Mesenchymal stem cell (in vitro differentiated cells and primary cell): ENCODE measurements around the gene PRF1.

Experiments
- DNase-seq: peaks from one replicate; pipeline ENCODE4 v3.0.0-alpha.2; 2013
- H2AFZ ChIP-seq: one replicate; pipeline ENCODE4 v1.6.1; 2013; ENCODE audit warnings: low read depth, mild to moderate bottlenecking, control low read depth, inconsistent platforms, low read length, moderate library complexity
- H2AK5ac ChIP-seq: 2 replicates; pipeline ENCODE4 v1.6.1; 2013; ENCODE audit warnings: low read length, moderate library complexity, mild to moderate bottlenecking, inconsistent platforms; ENCODE audit not compliant: severe bottlenecking
- H2BK120ac ChIP-seq: one replicate; pipeline ENCODE4 v1.6.1; 2013; ENCODE audit warnings: low read depth, mild to moderate bottlenecking, inconsistent platforms, low read length, moderate library complexity
- H2BK12ac ChIP-seq, 2 experiments: one replicate each; pipeline ENCODE4 v1.6.1; 2013; ENCODE audit warnings: inconsistent platforms in 2 of 2, low read length in 2 of 2, mild to moderate bottlenecking in 2 of 2, moderate library complexity in 2 of 2, control low read depth in 1 of 2
- H2BK15ac ChIP-seq: one replicate; pipeline ENCODE4 v1.6.1; 2013; ENCODE audit warnings: mild to moderate bottlenecking, low read depth, inconsistent platforms; ENCODE audit not compliant: poor library complexity, severe bottlenecking
- H2BK5ac ChIP-seq: 2 replicates; pipeline ENCODE4 v1.6.1; 2013; ENCODE audit warnings: low read depth, mild to moderate bottlenecking, low read length, control low read depth, inconsistent platforms; ENCODE audit not compliant: poor library complexity, severe bottlenecking
- H3K14ac ChIP-seq, 2 experiments: one replicate each; pipeline ENCODE4 v1.6.1; 2013; ENCODE audit warnings: inconsistent platforms in 2 of 2, low read length in 2 of 2, control low read depth in 1 of 2, mild to moderate bottlenecking in 1 of 2, moderate library complexity in 1 of 2
- H3K18ac ChIP-seq, 2 experiments: one replicate each; pipeline ENCODE4 v1.6.1; 2013; ENCODE audit warnings: inconsistent platforms in 2 of 2, low read length in 2 of 2, control low read depth in 1 of 2, low read depth in 1 of 2, mild to moderate bottlenecking in 1 of 2
- H3K23ac ChIP-seq, 2 experiments: one replicate each; pipeline ENCODE4 v1.6.1; 2013; ENCODE audit warnings: inconsistent platforms in 2 of 2, low read length in 2 of 2, mild to moderate bottlenecking in 2 of 2, moderate library complexity in 2 of 2, control low read depth in 1 of 2
- H3K27ac ChIP-seq: 2 replicates; pipeline ENCODE4 v1.5.1; 2013; ENCODE audit warnings: mild to moderate bottlenecking, moderate library complexity, low read length, control low read depth, inconsistent platforms; ENCODE audit not compliant: poor library complexity, severe bottlenecking
- H3K27me3 ChIP-seq, 2 experiments: 2 replicates each; pipeline versions ENCODE4 v1.6.1 to v1.7.0; 2013; ENCODE audit warnings: low read length in 2 of 2, mild to moderate bottlenecking in 2 of 2, moderate library complexity in 2 of 2, control low read depth in 1 of 2, inconsistent platforms in 1 of 2; ENCODE audit not compliant: control insufficient read depth in 1 of 2, insufficient read depth in 1 of 2
- H3K36me3 ChIP-seq, 2 experiments: 2 replicates each; pipeline versions ENCODE4 v1.6.1 to v1.7.0; 2013; ENCODE audit warnings: low read length in 2 of 2, control low read depth in 1 of 2, inconsistent platforms in 1 of 2, low read depth in 1 of 2, mild to moderate bottlenecking in 1 of 2; ENCODE audit not compliant: insufficient read depth in 2 of 2, control insufficient read depth in 1 of 2
- H3K4ac ChIP-seq, 2 experiments: one replicate each; pipeline ENCODE4 v1.6.1; 2013; ENCODE audit warnings: inconsistent platforms in 2 of 2, low read length in 2 of 2, mild to moderate bottlenecking in 2 of 2, moderate library complexity in 2 of 2, control low read depth in 1 of 2, low read depth in 1 of 2
- H3K4me1 ChIP-seq: 2 replicates; pipeline ENCODE4 v1.6.1; 2013; ENCODE audit warnings: low read depth, low read length, control low read depth; ENCODE audit not compliant: control insufficient read depth, insufficient read depth
- H3K4me2 ChIP-seq: 2 replicates; pipeline ENCODE4 v1.6.1; 2013; ENCODE audit warnings: low read length, mild to moderate bottlenecking, inconsistent platforms; ENCODE audit not compliant: poor library complexity, severe bottlenecking
- H3K4me3 ChIP-seq, 2 experiments: 2 replicates each; pipeline versions ENCODE4 v1.5.1 to v1.7.0; 2013; ENCODE audit warnings: low read length in 2 of 2, mild to moderate bottlenecking in 2 of 2, control low read depth in 1 of 2, low read depth in 1 of 2; ENCODE audit not compliant: insufficient read depth in 1 of 2
- H3K79me1 ChIP-seq: replicated peaks from 2 replicates; pipeline ENCODE4 v1.6.1; 2013; ENCODE audit warnings: mild to moderate bottlenecking, control low read depth, low read length, inconsistent platforms; ENCODE audit not compliant: poor library complexity, severe bottlenecking
- H3K9ac ChIP-seq: 2 replicates; pipeline ENCODE4 v1.7.0; 2013; ENCODE audit warnings: mild to moderate bottlenecking, low read length, moderate library complexity
- H3K9me3 ChIP-seq: 2 replicates; pipeline ENCODE4 v1.7.0; 2013; ENCODE audit warnings: mild to moderate bottlenecking, low read length; ENCODE audit not compliant: control insufficient read depth
- H4K8ac ChIP-seq: one replicate; pipeline ENCODE4 v1.6.1; 2013; ENCODE audit warnings: inconsistent platforms, mild to moderate bottlenecking, low read length, moderate library complexity
- H4K91ac ChIP-seq: one replicate; pipeline ENCODE4 v1.6.1; 2013; ENCODE audit warnings: mild to moderate bottlenecking, low read length, inconsistent platforms
- WGBS: methylation state at CpG from one replicate; pipeline ENCODE4 v1.1.7; 2013; ENCODE audit warnings: mixed read lengths; 5-methylcytosine and 5-hydroxymethylcytosine counted together

Gene PRF1

GRCh38 chr10:70600512-70601395 lies 1.8 kb downstream of the PRF1 start:
- no peak for DNase-seq

GRCh38 chr10:70599791-70600190 lies 2.8 kb downstream of the PRF1 start:
- 88% methylated on average over 4 of the region's 4 CpGs for WGBS
- no peak overlapping the region for H2AK5ac ChIP-seq
- H3K79me1 ChIP-seq: no peaks in the 10 kb centered on the region
- H3K4me1 ChIP-seq: peaks cover 3% of the 10 kb centered on the region
- H3K23ac ChIP-seq: no peak overlapping the region
- no peak overlapping the region for H2BK12ac ChIP-seq
- H2AFZ ChIP-seq: no peak overlapping the region
- H3K27ac ChIP-seq: no peak overlapping the region
- H3K9me3 ChIP-seq: no peaks in the 10 kb centered on the region
- no peak overlapping the region for H3K4ac ChIP-seq
- no peak overlapping the region for H3K9ac ChIP-seq
- no peak overlapping the region for H3K14ac ChIP-seq
- no peak overlapping the region for H2BK15ac ChIP-seq
- no peak overlapping the region for H3K4me3 ChIP-seq
- H3K18ac ChIP-seq: no peak overlapping the region
- peaks cover 0 to 15% of the 10 kb centered on the region in 2 experiments for H3K27me3 ChIP-seq
- no peak overlapping the region for H2BK5ac ChIP-seq
- H3K4me2 ChIP-seq: no peak overlapping the region
- no peak overlapping the region for H4K91ac ChIP-seq
- H4K8ac ChIP-seq: no peak overlapping the region
- H3K36me3 ChIP-seq: peaks cover 0 to 4% of the 10 kb centered on the region in 2 experiments
- no peak for DNase-seq
- H2BK120ac ChIP-seq: no peak overlapping the region

More at GRCh38 chr10:70600512-70601395, 1.8 kb downstream of the PRF1 start:
- 94% methylated on average over 24 of the region's 24 CpGs for WGBS
- Histone ChIP-seq H3K14ac (peak overlapping the region in 1 of 2 experiments; percentile 26), H2AK5ac (no peak overlapping the region), H3K27ac (no peak overlapping the region), H3K9me3 (no peaks in the 10 kb centered on the region), H4K91ac (no peak overlapping the region), H3K36me3 (peaks cover 0 to 4% of the 10 kb centered on the region in 2 experiments), H4K8ac (no peak overlapping the region), H3K4me3 (no peak overlapping the region), H3K4me2 (no peak overlapping the region), H2BK12ac (no peak overlapping the region), H3K79me1 (no peaks in the 10 kb centered on the region), H2AFZ (no peak overlapping the region), H3K4ac (no peak overlapping the region), H3K4me1 (peaks cover 3% of the 10 kb centered on the region), H3K27me3 (peaks cover 0 to 7% of the 10 kb centered on the region in 2 experiments), H2BK120ac (no peak overlapping the region), H2BK15ac (no peak overlapping the region), H3K18ac (no peak overlapping the region), H2BK5ac (no peak overlapping the region), H3K9ac (no peak overlapping the region), H3K23ac (no peak overlapping the region)

- Histone ChIP-seq H3K9me3 (no peaks in the 10 kb centered on the region), H3K18ac (no peak overlapping the region)
- 94% methylated on average over 8 of the region's 8 CpGs for WGBS
Observed at GRCh38 chr10:70599319-70599718, 3.2 kb downstream of the PRF1 start.

GRCh38 chr10:70598857-70599295 lies 3.7 kb downstream of the PRF1 start:
- H2BK12ac ChIP-seq: no peak overlapping the region
- no peak overlapping the region for H4K8ac ChIP-seq
- H4K91ac ChIP-seq: no peak overlapping the region
- H2AFZ ChIP-seq: no peak overlapping the region
- WGBS: 89% methylated on average over 16 of the region's 16 CpGs
- H3K79me1 ChIP-seq: no peaks in the 10 kb centered on the region
- no peak overlapping the region for H2BK120ac ChIP-seq
- no peak overlapping the region for H2AK5ac ChIP-seq
- no peak overlapping the region for H3K9ac ChIP-seq
- H3K23ac ChIP-seq: no peak overlapping the region
- H2BK5ac ChIP-seq: no peak overlapping the region
- no peak overlapping the region for H3K27ac ChIP-seq
- no peak for DNase-seq
- peaks cover 0 to 4% of the 10 kb centered on the region in 2 experiments for H3K36me3 ChIP-seq
- H2BK15ac ChIP-seq: no peak overlapping the region
- no peak overlapping the region for H3K4ac ChIP-seq
- no peak overlapping the region for H3K18ac ChIP-seq
- no peaks in the 10 kb centered on the region for H3K9me3 ChIP-seq
- H3K4me2 ChIP-seq: no peak overlapping the region
- H3K14ac ChIP-seq: no peak overlapping the region
- H3K4me1 ChIP-seq: peaks cover 3% of the 10 kb centered on the region
- no peak overlapping the region for H3K4me3 ChIP-seq
- H3K27me3 ChIP-seq: peaks cover under 1 to 20% of the 10 kb centered on the region in 2 experiments

More at GRCh38 chr10:70599319-70599718, 3.2 kb downstream of the PRF1 start:
- Histone ChIP-seq H2BK15ac (no peak overlapping the region), H3K27me3 (peaks cover 0 to 16% of the 10 kb centered on the region in 2 experiments), H3K4me3 (no peak overlapping the region), H3K36me3 (peaks cover 0 to 4% of the 10 kb centered on the region in 2 experiments), H2BK120ac (no peak overlapping the region), H2BK12ac (no peak overlapping the region), H3K23ac (no peak overlapping the region), H4K91ac (no peak overlapping the region), H3K4me1 (peaks cover 3% of the 10 kb centered on the region), H3K4ac (no peak overlapping the region), H4K8ac (no peak overlapping the region), H3K14ac (no peak overlapping the region), H3K9ac (no peak overlapping the region), H3K27ac (no peak overlapping the region), H2AK5ac (no peak overlapping the region), H3K4me2 (no peak overlapping the region), H2AFZ (no peak overlapping the region), H3K79me1 (no peaks in the 10 kb centered on the region), H2BK5ac (no peak overlapping the region)
- no peak for DNase-seq
